Esophagus squamous epithelium (tissue), 4 donors: ENCODE data around the gene SAA4.

Experiments used
- POLR2A ChIP-seq, 4 donors: fragments of 450-650 bp; IDR thresholded peaks; one replicate each; pipeline ENCODE4 v1.6.1; 2017; ENCODE audit warnings: antibody characterized with exemption in 4 of 4, mild to moderate bottlenecking in 4 of 4, moderate library complexity in 3 of 4
- TF ChIP-seq, protein P1 (sequence below), 6 experiments: fragments of 450-650 bp in 4 of 6; fragments of 200-600 bp in 2 of 6; sonication (generic) in 2 of 6; IDR thresholded peaks; one replicate each; pipeline ENCODE4 v1.5.1; 2016 to 2019; ENCODE audit warnings: antibody characterized with exemption in 6 of 6, mild to moderate bottlenecking in 4 of 6, moderate library complexity in 4 of 6

DNA sequence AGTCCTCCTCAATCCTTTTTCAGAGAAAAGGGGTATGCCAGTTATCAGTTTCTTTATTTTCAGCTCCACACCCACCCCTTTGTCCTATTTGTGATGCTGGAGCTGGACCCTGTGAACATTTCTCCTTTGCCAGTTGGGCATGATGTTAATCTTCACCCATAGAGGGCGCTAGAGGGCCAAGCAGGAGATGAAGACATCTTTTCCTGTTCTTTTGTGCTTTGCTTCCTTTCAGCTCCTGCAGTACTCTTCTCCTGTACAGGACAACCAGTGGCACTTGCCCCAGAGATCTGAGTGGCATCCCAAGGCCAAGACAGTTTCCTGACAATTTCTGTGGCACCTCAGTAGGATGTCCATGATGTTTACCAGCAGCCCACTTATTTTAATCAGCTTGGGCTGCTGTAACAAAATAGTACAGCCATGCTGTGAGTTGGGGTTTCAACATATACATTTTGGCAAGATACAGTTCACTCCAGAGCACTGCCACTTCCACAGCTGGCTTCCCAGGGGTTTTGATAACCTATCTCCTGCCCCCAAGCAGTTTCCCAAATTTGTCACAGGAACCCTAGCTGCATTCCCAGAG, 7.3 kb upstream of the SAA4 start:
- TF ChIP-seq, protein P1, sequence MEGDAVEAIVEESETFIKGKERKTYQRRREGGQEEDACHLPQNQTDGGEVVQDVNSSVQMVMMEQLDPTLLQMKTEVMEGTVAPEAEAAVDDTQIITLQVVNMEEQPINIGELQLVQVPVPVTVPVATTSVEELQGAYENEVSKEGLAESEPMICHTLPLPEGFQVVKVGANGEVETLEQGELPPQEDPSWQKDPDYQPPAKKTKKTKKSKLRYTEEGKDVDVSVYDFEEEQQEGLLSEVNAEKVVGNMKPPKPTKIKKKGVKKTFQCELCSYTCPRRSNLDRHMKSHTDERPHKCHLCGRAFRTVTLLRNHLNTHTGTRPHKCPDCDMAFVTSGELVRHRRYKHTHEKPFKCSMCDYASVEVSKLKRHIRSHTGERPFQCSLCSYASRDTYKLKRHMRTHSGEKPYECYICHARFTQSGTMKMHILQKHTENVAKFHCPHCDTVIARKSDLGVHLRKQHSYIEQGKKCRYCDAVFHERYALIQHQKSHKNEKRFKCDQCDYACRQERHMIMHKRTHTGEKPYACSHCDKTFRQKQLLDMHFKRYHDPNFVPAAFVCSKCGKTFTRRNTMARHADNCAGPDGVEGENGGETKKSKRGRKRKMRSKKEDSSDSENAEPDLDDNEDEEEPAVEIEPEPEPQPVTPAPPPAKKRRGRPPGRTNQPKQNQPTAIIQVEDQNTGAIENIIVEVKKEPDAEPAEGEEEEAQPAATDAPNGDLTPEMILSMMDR (IDR thresholded peaks at IDR 0.05) = peak; percentile 52 to 86 (median 75)
- TF ChIP-seq POLR2A (IDR thresholded peaks at IDR 0.05) = no peak
